Natural killer cell (primary cell): ENCODE measurements around the gene MAN1A1. TPM values are rescaled to one million over a fixed set of nuclear protein-coding genes. Genes with fewer than 3 reads are reported as not detected.

Experiments
- ATAC-seq, 3 donors: fragments of 150-1000 bp in 2 of 3; fragments of 200-7000 bp in 1 of 3; cut with Tn5 transposase; 1 replicate in 1 of 3; 2 replicates in 2 of 3; pipeline ENCODE4 v1.10.0; 2021; ENCODE audit warnings: mild to moderate bottlenecking in 2 of 3, moderate library complexity in 2 of 3
- DNase-seq, 2 donors: peaks; one replicate each; pipeline versions ENCODE4 v3.0.0 to v3.0.0-alpha.2; 2013 to 2021; ENCODE audit warnings: mixed read lengths in 1 of 2
- H3K27ac ChIP-seq: one replicate; pipeline ENCODE4 v1.5.1; 2013; ENCODE audit warnings: mild to moderate bottlenecking, low read length
- H3K27me3 ChIP-seq: one replicate; pipeline ENCODE4 v1.6.1; 2013; ENCODE audit warnings: low read length; ENCODE audit not compliant: control insufficient read depth, insufficient read depth
- H3K36me3 ChIP-seq: one replicate; pipeline ENCODE4 v1.6.1; 2013; ENCODE audit warnings: low read length; ENCODE audit not compliant: control insufficient read depth, insufficient read depth
- H3K4me1 ChIP-seq: one replicate; pipeline ENCODE4 v1.6.1; 2013; ENCODE audit warnings: low read length; ENCODE audit not compliant: control insufficient read depth, insufficient read depth
- H3K4me3 ChIP-seq: one replicate; pipeline ENCODE4 v1.5.1; 2013; ENCODE audit warnings: low read length
- H3K9me3 ChIP-seq: one replicate; pipeline ENCODE4 v1.6.1; 2013; ENCODE audit warnings: low read length; ENCODE audit not compliant: control insufficient read depth, insufficient read depth
- H3K27ac Mint-ChIP-seq, 2 donors: one replicate each; pipeline ENCODE4 v1.8.0; 2022; ENCODE audit warnings: mild to moderate bottlenecking in 2 of 2, mixed read lengths in 2 of 2, moderate library complexity in 1 of 2
- H3K27me3 Mint-ChIP-seq, 2 donors: one replicate each; pipeline ENCODE4 v1.8.0; 2022; ENCODE audit warnings: low read depth in 2 of 2, mixed read lengths in 2 of 2
- H3K36me3 Mint-ChIP-seq: one replicate; pipeline ENCODE4 v1.8.0; 2022; ENCODE audit warnings: mixed read lengths
- H3K4me1 Mint-ChIP-seq, 2 donors: one replicate each; pipeline ENCODE4 v1.8.0; 2022; ENCODE audit warnings: mixed read lengths in 2 of 2
- H3K4me3 Mint-ChIP-seq: one replicate; pipeline ENCODE4 v1.8.0; 2022; ENCODE audit warnings: mild to moderate bottlenecking, moderate library complexity, mixed read lengths
- H3K9me3 Mint-ChIP-seq, 2 donors: one replicate each; pipeline ENCODE4 v1.8.0; 2022; ENCODE audit warnings: mixed read lengths in 2 of 2
- CTCF ChIP-seq: fragments of 200-600 bp; IDR thresholded peaks from one replicate; pipeline ENCODE4 v1.8.0; 2022; ENCODE audit warnings: antibody characterized with exemption
- WGBS: methylation state at CpG from one replicate; pipeline ENCODE4 v1.1.7; 2013; ENCODE audit warnings: missing lambda C conversion rate; ENCODE audit not compliant: insufficient coverage; 5-methylcytosine and 5-hydroxymethylcytosine counted together
- intact Hi-C: fragments of 100-400 bp; cut with micrococcal nuclease; formaldehyde crosslinking; loops from one replicate; pipeline ENCODE4 v1.14.2; 2022
- total RNA-seq, 4 donors: library from RNA; stranded (reverse); fragments of 120-200 nt in 1 of 4; gene quantifications; one replicate each; pipeline versions ENCODE4 v1.2.3 to v1.2.4, GENCODE V29; 2013 to 2022

MAN1A1 gene
- total RNA-seq, 3 donors from 2014 or later (not counting 1 experiment from before 2014, with no cell fraction given) = 45.6 to 54.6 (median 53.6) TPM

- H3K4me1 Mint-ChIP-seq = peaks cover 74 to 75% of the 10 kb centered on the region in 2 donors
- H3K4me1 ChIP-seq = peaks cover 26% of the 10 kb centered on the region
- H3K4me3 ChIP-seq = no peak overlapping the region
- no peaks in the 10 kb centered on the region for H3K9me3 Mint-ChIP-seq
- no peak overlapping the region for H3K4me3 Mint-ChIP-seq
- no peaks in the 10 kb centered on the region for H3K27me3 Mint-ChIP-seq
- intact Hi-C loops = no loop called here
- peak overlapping the region in 1 of 2 donors; percentile 60 for H3K27ac Mint-ChIP-seq
- no peaks in the 10 kb centered on the region for H3K27me3 ChIP-seq
- H3K36me3 Mint-ChIP-seq = no peaks in the 10 kb centered on the region
- 91% methylated on average over 8 of the region's 10 CpGs for WGBS
- H3K36me3 ChIP-seq = no peaks in the 10 kb centered on the region
- no peaks in the 10 kb centered on the region for H3K9me3 ChIP-seq
- no peak for TF ChIP-seq CTCF
- ATAC-seq = no peak
- no peak overlapping the region for H3K27ac ChIP-seq
- DNase-seq = no peak
Observed at GRCh38 chr6:119326291-119327005, 23.1 kb downstream of the MAN1A1 start.

GRCh38 chr6:119325559-119326265, 23.8 kb downstream of the MAN1A1 start:
- Mint-ChIP-seq H3K27me3 (no peaks in the 10 kb centered on the region), H3K4me3 (no peak overlapping the region), H3K36me3 (no peaks in the 10 kb centered on the region), H3K27ac (peak overlapping the region in 1 of 2 donors; percentile 60), H3K9me3 (no peaks in the 10 kb centered on the region), H3K4me1 (peaks cover 75 to 78% of the 10 kb centered on the region in 2 donors)
- H3K9me3 ChIP-seq = no peaks in the 10 kb centered on the region
- DNase-seq (no peak), ATAC-seq (no peak)
- no peak overlapping the region for H3K4me3 ChIP-seq
- no peaks in the 10 kb centered on the region for H3K27me3 ChIP-seq
- H3K27ac ChIP-seq = no peak overlapping the region
- H3K4me1 ChIP-seq = peaks cover 26% of the 10 kb centered on the region
- TF ChIP-seq CTCF = no peak
- WGBS = 98% methylated on average over 10 of the region's 11 CpGs
- no peaks in the 10 kb centered on the region for H3K36me3 ChIP-seq
- intact Hi-C loops = no loop called here

GRCh38 chr6:119324718-119325117, 24.8 kb downstream of the MAN1A1 start:
- H3K9me3 Mint-ChIP-seq = no peaks in the 10 kb centered on the region
- Histone ChIP-seq H3K36me3 (no peaks in the 10 kb centered on the region), H3K27me3 (no peaks in the 10 kb centered on the region), H3K27ac (no peak overlapping the region), H3K4me1 (peaks cover 26% of the 10 kb centered on the region), H3K9me3 (no peaks in the 10 kb centered on the region), H3K4me3 (no peak overlapping the region)
- no peaks in the 10 kb centered on the region for H3K27me3 Mint-ChIP-seq
- 96% methylated on average over 2 of the region's 2 CpGs for WGBS
- DNase-seq = no peak
- no peaks in the 10 kb centered on the region for H3K36me3 Mint-ChIP-seq
- no peak for TF ChIP-seq CTCF
- peaks cover 65 to 68% of the 10 kb centered on the region in 2 donors for H3K4me1 Mint-ChIP-seq
- no peak overlapping the region for H3K27ac Mint-ChIP-seq
- H3K4me3 Mint-ChIP-seq = no peak overlapping the region
- intact Hi-C loops = no loop called here
- ATAC-seq = no peak
